Measurements from ENCODE around the gene AGMO.

GRCh38 chr7:15606561-15606960 lies 44.7 kb upstream of the AGMO start:
- TF ChIP-seq EZH2 (IDR thresholded peaks at IDR 0.05; ENCODE audit: borderline replicate concordance, low read length) = no peak
- no peak for TF ChIP-seq CTCF (conservative IDR thresholded peaks at IDR 0.05 in 1 of 2, IDR thresholded peaks at IDR 0.05 in 1 of 2; ENCODE audit: extremely low read depth in 1 of 2, insufficient read depth in 1 of 2, low read depth in 1 of 2, low read length in 2 of 2)
